K562 (cell line): ENCODE results near the gene SCMH1. TPM values are rescaled to one million over a fixed set of nuclear protein-coding genes. Genes with fewer than 3 reads are reported as not detected.

ENCODE experiments used
- ARID1B ChIP-seq: fragments of 450-650 bp; IDR thresholded peaks from 2 replicates; pipeline ENCODE4 v1.6.1; 2016; ENCODE audit warnings: antibody characterized with exemption, mild to moderate bottlenecking, inconsistent platforms
- ATF7 ChIP-seq: fragments of 450-650 bp; IDR thresholded peaks from 2 replicates; pipeline ENCODE4 v1.7.1; 2014; ENCODE audit warnings: mild to moderate bottlenecking, moderate library complexity
- CBX2 ChIP-seq: fragments of 200-600 bp; sonication (generic); IDR thresholded peaks from one replicate; pipeline ENCODE4 v1.6.1; 2012; ENCODE audit warnings: mild to moderate bottlenecking, low read length, inconsistent platforms; ENCODE audit not compliant: insufficient read depth, poor library complexity, severe bottlenecking
- CTBP1 ChIP-seq: fragments of 450-650 bp; IDR thresholded peaks from 2 replicates; pipeline ENCODE4 v1.6.1; 2016; ENCODE audit warnings: borderline replicate concordance
- ELF1 ChIP-seq: fragments of 200-800 bp; sonication (Bioruptor generic); IDR thresholded peaks from 2 replicates; pipeline ENCODE4 v1.6.1; 2016; ENCODE audit warnings: missing genetic modification characterization, missing compliant biosample characterization
- EWSR1 ChIP-seq: fragments of 450-650 bp; IDR thresholded peaks from 2 replicates; pipeline ENCODE4 v1.6.1; 2018; ENCODE audit warnings: borderline replicate concordance, mild to moderate bottlenecking, low read depth, moderate library complexity; ENCODE audit not compliant: partially characterized antibody
- FOS ChIP-seq: IDR thresholded peaks from 3 replicates; pipeline ENCODE4 v1.6.1; 2011; ENCODE audit not compliant: insufficient read length; ENCODE audit errors: extremely low read depth
- HINFP ChIP-seq: fragments of 450-650 bp; conservative IDR thresholded peaks from 2 replicates; pipeline ENCODE4 v1.6.1; 2016; ENCODE audit warnings: missing genetic modification characterization, low read depth, mild to moderate bottlenecking, control low read depth, missing compliant biosample characterization
- HMBOX1 ChIP-seq: sonication (generic); IDR thresholded peaks from 2 replicates; pipeline ENCODE4 v1.6.1; 2016
- KDM5B ChIP-seq: fragments of 200-600 bp; sonication (generic); IDR thresholded peaks from 2 replicates; pipeline ENCODE4 v1.6.1; 2012; ENCODE audit warnings: low read depth, mild to moderate bottlenecking, moderate library complexity, low read length, control low read depth, inconsistent platforms; ENCODE audit not compliant: insufficient replicate concordance
- MAFF ChIP-seq: IDR thresholded peaks from 2 replicates; pipeline ENCODE4 v1.6.1; 2012; ENCODE audit warnings: low read length, improper control_type of control experiment
- MITF ChIP-seq: IDR thresholded peaks from 2 replicates; pipeline ENCODE4 v1.6.1; 2014; ENCODE audit warnings: antibody characterized with exemption
- MNT ChIP-seq, 2 experiments: fragments of 450-650 bp; conservative IDR thresholded peaks; 2 replicates each; pipeline ENCODE4 v1.6.1; 2017; ENCODE audit warnings: mild to moderate bottlenecking in 2 of 2, moderate library complexity in 2 of 2
- NR1H2 ChIP-seq: sonication (generic); formaldehyde crosslinking; IDR thresholded peaks from 2 replicates; pipeline ENCODE4 v1.4.0; 2020; ENCODE audit warnings: mild to moderate bottlenecking, missing genetic modification reagents
- RB1 ChIP-seq: fragments of 450-650 bp; IDR thresholded peaks from 2 replicates; pipeline ENCODE4 v1.6.1; 2017; ENCODE audit warnings: low read depth, mild to moderate bottlenecking
- SMARCC2 ChIP-seq: fragments of 450-650 bp; IDR thresholded peaks from 2 replicates; pipeline ENCODE4 v1.6.1; 2017; ENCODE audit warnings: antibody characterized with exemption, moderate library complexity, mild to moderate bottlenecking, low read depth
- SREBF2 ChIP-seq: sonication (generic); formaldehyde crosslinking; IDR thresholded peaks from 2 replicates; pipeline ENCODE4 v1.4.0; 2020; ENCODE audit warnings: mild to moderate bottlenecking, missing genetic modification reagents
- SUPT5H ChIP-seq: fragments of 450-650 bp; IDR thresholded peaks from 2 replicates; pipeline ENCODE4 v1.6.1; 2016
- TCFL5 ChIP-seq: fragments of 250-450 bp; sonication (Bioruptor Pico); conservative IDR thresholded peaks from 2 replicates; pipeline ENCODE4 v1.6.1; 2021; ENCODE audit warnings: mild to moderate bottlenecking, moderate library complexity, matching md5 sums
- TRIM28 ChIP-seq: fragments of 450-650 bp; IDR thresholded peaks from 2 replicates; pipeline ENCODE4 v1.6.1; 2017
- ZNF197 ChIP-seq: fragments of 200-800 bp; sonication (Bioruptor generic); IDR thresholded peaks from 2 replicates; pipeline ENCODE4 v1.6.1; 2016; ENCODE audit warnings: low read depth, missing genetic modification characterization, missing compliant biosample characterization
- ZNF253 ChIP-seq: fragments of 250-450 bp; sonication (Bioruptor Pico); conservative IDR thresholded peaks from 2 replicates; pipeline ENCODE4 v1.6.1; 2021; ENCODE audit warnings: mild to moderate bottlenecking
- ZNF431 ChIP-seq: sonication (generic); formaldehyde crosslinking; IDR thresholded peaks from 2 replicates; pipeline ENCODE4 v1.8.0; 2022; ENCODE audit warnings: mild to moderate bottlenecking, missing genetic modification reagents
- ZNF551 ChIP-seq: fragments of 250-450 bp; sonication (Bioruptor Pico); IDR thresholded peaks from 2 replicates; pipeline ENCODE4 v1.5.0; 2021; ENCODE audit warnings: mild to moderate bottlenecking, moderate library complexity
- polyA plus RNA-seq, 8 experiments: library from polyadenylated mRNA; depleted of rRNA in 4 of 8; stranded (reverse) in 5 of 8; unstranded in 3 of 8; fragments of >200 nt; fragmentation: Nextera tagmentation in 2 of 8; fragmentation: Illumina TruSeq in 1 of 8; extraction: Ambion mirVana in 2 of 8; extraction: Trizol in 1 of 8; gene quantifications; 2 replicates each; pipeline versions ENCODE4 v1.2.1 to v1.2.3, GENCODE V29; 2011 to 2014; ENCODE audit warnings: inconsistent platforms in 1 of 8, missing spikeins in 1 of 8
- total RNA-seq, 7 experiments: library from RNA; depleted of rRNA in 6 of 7; stranded (reverse); fragments of >200 nt in 6 of 7; fragmentation: Illumina TruSeq in 2 of 7; extraction: Trizol in 2 of 7; gene quantifications; 2 replicates each; pipeline versions ENCODE4 v1.2.1 to v1.2.3, GENCODE V29; 2011 to 2021; ENCODE audit warnings: low replicate concordance in 1 of 7

SCMH1 gene
- total and polyA plus RNA-seq, 9 of the 15 experiments (the other 6 are each of a cell fraction or from before 2014, with no cell fraction given): 8.5 to 37.0 (median 26.8) TPM

GRCh38 chr1:41242342-41243078 lies 404 bp upstream of the SCMH1 start (continued):
- TF ChIP-seq HMBOX1 (no peak), ZNF253 (CRISPR knock-in tag) (no peak), SMARCC2 (peak; percentile 28; the same call in 1 of the 2 replicates), MNT (conservative IDR thresholded peaks at IDR 0.05) (no peak; a peak in 1 of 4 replicates), TCFL5 (CRISPR knock-in tag) (no peak), CBX2 (no peak), SREBF2 (CRISPR knock-in tag) (no peak), ARID1B (peak; percentile 24; the same call in 1 of the 2 replicates), ZNF551 (no peak), TRIM28 (no peak), ATF7 (peak; percentile 22; the same call in 1 of the 2 replicates), ZNF431 (CRISPR knock-in tag) (no peak), NR1H2 (CRISPR knock-in tag) (peak; percentile 62; the same call in 1 of the 2 replicates), FOS (no peak), ZNF197 (CRISPR knock-in tag) (no peak), HINFP (tag) (no peak), MITF (no peak), ELF1 (tag) (no peak), SUPT5H (peak; percentile 55; the same call in 1 of the 2 replicates), CTBP1 (peak; percentile 37; the same call in 1 of the 2 replicates), MAFF (no peak), EWSR1 (no peak), KDM5B (peak; percentile 69), RB1 (peak; percentile 94)
